Astrocyte (in vitro differentiated cells and primary cell): Measurements from ENCODE around the gene DSE. TPM values are rescaled to one million over a fixed set of nuclear protein-coding genes. Genes with fewer than 3 reads are reported as not detected.

ENCODE experiments used
- DNase-seq: peaks from one replicate; pipeline ENCODE4 v3.0.0-alpha.2; 2010; ENCODE audit warnings: low read depth
- FAIRE-seq: peaks from 2 replicates; lab custom pipeline; 2011; peaks lifted over from hg19 to GRCh38; lab: Jason Lieb, UNC
- H2AFZ ChIP-seq: 2 replicates; pipeline ENCODE4 v1.6.0; 2012; ENCODE audit warnings: low read depth, low read length, inconsistent platforms
- H3K27ac ChIP-seq: 2 replicates; pipeline ENCODE4 v1.5.1; 2011; ENCODE audit warnings: low read depth, low read length, inconsistent platforms
- H3K27me3 ChIP-seq: 2 replicates; pipeline ENCODE4 v1.6.0; 2011; ENCODE audit warnings: low read length, inconsistent platforms; ENCODE audit not compliant: insufficient read depth
- H3K36me3 ChIP-seq: 2 replicates; pipeline ENCODE4 v1.5.1; 2011; ENCODE audit warnings: low read length, inconsistent platforms; ENCODE audit not compliant: insufficient read depth
- H3K4me1 ChIP-seq: 2 replicates; pipeline ENCODE4 v1.5.1; 2011; ENCODE audit warnings: low read length, inconsistent platforms; ENCODE audit not compliant: insufficient read depth
- H3K4me2 ChIP-seq: 2 replicates; pipeline ENCODE4 v1.6.0; 2012; ENCODE audit warnings: low read length, inconsistent platforms
- H3K4me3 ChIP-seq: 2 replicates; pipeline ENCODE4 v1.5.1; 2011; ENCODE audit warnings: low read depth, mild to moderate bottlenecking, low read length, inconsistent platforms; ENCODE audit not compliant: insufficient read depth
- H3K79me2 ChIP-seq: 2 replicates; pipeline ENCODE4 v1.6.0; 2012; ENCODE audit warnings: mild to moderate bottlenecking, low read length, inconsistent platforms; ENCODE audit not compliant: insufficient read depth
- H3K9ac ChIP-seq: 2 replicates; pipeline ENCODE4 v1.6.0; 2012; ENCODE audit warnings: mild to moderate bottlenecking, low read length, inconsistent platforms
- H3K9me3 ChIP-seq: 2 replicates; pipeline ENCODE4 v1.5.1; 2012; ENCODE audit warnings: low read depth, mild to moderate bottlenecking, low read length, inconsistent platforms; ENCODE audit not compliant: insufficient read depth
- H4K20me1 ChIP-seq: 2 replicates; pipeline ENCODE4 v1.6.0; 2012; ENCODE audit warnings: low read length, inconsistent platforms; ENCODE audit not compliant: insufficient read depth
- H3K27ac Mint-ChIP-seq: one replicate; pipeline ENCODE4 v1.8.0; 2021; ENCODE audit warnings: mild to moderate bottlenecking, mixed read lengths; ENCODE audit not compliant: unreplicated experiment
- H3K27me3 Mint-ChIP-seq: one replicate; pipeline ENCODE4 v1.8.0; 2021; ENCODE audit warnings: low read depth, mixed read lengths; ENCODE audit not compliant: unreplicated experiment
- H3K36me3 Mint-ChIP-seq: one replicate; pipeline ENCODE4 v1.8.0; 2021; ENCODE audit warnings: low read depth, mixed read lengths; ENCODE audit not compliant: unreplicated experiment
- H3K4me1 Mint-ChIP-seq: one replicate; pipeline ENCODE4 v1.8.0; 2021; ENCODE audit warnings: low read depth, mixed read lengths; ENCODE audit not compliant: unreplicated experiment
- H3K4me3 Mint-ChIP-seq: one replicate; pipeline ENCODE4 v1.8.0; 2021; ENCODE audit warnings: mild to moderate bottlenecking, moderate library complexity, mixed read lengths; ENCODE audit not compliant: unreplicated experiment
- H3K9me3 Mint-ChIP-seq: one replicate; pipeline ENCODE4 v1.8.0; 2021; ENCODE audit warnings: mild to moderate bottlenecking, mixed read lengths; ENCODE audit not compliant: unreplicated experiment
- EZH2 ChIP-seq: IDR thresholded peaks from 2 replicates; pipeline ENCODE4 v1.6.1; 2012; ENCODE audit warnings: mild to moderate bottlenecking, low read length, inconsistent platforms; ENCODE audit not compliant: insufficient read depth
- total RNA-seq: library from RNA; stranded (reverse); gene quantifications from 2 replicates; pipeline ENCODE4 v1.2.1, GENCODE V29; 2021
- TF ChIP-seq, protein P1 (sequence below): IDR thresholded peaks from 2 replicates; pipeline ENCODE4 v1.5.1; 2011; ENCODE audit warnings: low read depth, mild to moderate bottlenecking, inconsistent platforms, low read length, moderate library complexity; ENCODE audit not compliant: insufficient read depth

Gene DSE
- total RNA-seq, 1 donor from 2014 or later: 83.2 TPM

DNA sequence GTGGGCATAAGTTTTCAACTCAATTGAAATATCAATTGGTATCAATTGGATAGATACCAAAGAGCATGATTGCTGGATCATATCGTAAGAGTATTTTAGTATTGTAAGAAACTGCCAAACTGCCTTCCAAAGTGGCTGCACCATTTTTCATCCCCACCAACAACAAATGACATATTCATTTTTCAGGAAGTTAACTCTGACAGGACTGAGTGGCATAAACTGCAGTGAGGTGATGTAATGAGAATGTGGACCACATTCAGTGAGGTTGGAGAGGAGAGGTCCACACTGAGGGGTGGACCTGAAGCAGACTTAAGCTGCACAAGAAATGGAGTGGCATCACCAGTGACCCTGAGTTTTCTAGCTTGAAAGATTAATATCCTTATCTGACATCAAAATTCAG lies 78.8 kb downstream of the DSE start:
- Histone ChIP-seq H3K4me3 (no peak overlapping the region), H3K27me3 (no peaks in the 10 kb centered on the region), H3K79me2 (no peaks in the 10 kb centered on the region), H3K4me1 (peaks cover 17% of the 10 kb centered on the region), H3K9me3 (no peaks in the 10 kb centered on the region), H2AFZ (no peak overlapping the region), H4K20me1 (no peaks in the 10 kb centered on the region), H3K36me3 (no peaks in the 10 kb centered on the region), H3K27ac (no peak overlapping the region), H3K4me2 (no peak overlapping the region), H3K9ac (no peak overlapping the region)
- Mint-ChIP-seq H3K4me3 (no peak overlapping the region), H3K9me3 (no peaks in the 10 kb centered on the region), H3K36me3 (no peaks in the 10 kb centered on the region), H3K27me3 (no peaks in the 10 kb centered on the region), H3K4me1 (peaks cover 22% of the 10 kb centered on the region), H3K27ac (no peak overlapping the region)
- no peak for TF ChIP-seq EZH2
- TF ChIP-seq, protein P1, sequence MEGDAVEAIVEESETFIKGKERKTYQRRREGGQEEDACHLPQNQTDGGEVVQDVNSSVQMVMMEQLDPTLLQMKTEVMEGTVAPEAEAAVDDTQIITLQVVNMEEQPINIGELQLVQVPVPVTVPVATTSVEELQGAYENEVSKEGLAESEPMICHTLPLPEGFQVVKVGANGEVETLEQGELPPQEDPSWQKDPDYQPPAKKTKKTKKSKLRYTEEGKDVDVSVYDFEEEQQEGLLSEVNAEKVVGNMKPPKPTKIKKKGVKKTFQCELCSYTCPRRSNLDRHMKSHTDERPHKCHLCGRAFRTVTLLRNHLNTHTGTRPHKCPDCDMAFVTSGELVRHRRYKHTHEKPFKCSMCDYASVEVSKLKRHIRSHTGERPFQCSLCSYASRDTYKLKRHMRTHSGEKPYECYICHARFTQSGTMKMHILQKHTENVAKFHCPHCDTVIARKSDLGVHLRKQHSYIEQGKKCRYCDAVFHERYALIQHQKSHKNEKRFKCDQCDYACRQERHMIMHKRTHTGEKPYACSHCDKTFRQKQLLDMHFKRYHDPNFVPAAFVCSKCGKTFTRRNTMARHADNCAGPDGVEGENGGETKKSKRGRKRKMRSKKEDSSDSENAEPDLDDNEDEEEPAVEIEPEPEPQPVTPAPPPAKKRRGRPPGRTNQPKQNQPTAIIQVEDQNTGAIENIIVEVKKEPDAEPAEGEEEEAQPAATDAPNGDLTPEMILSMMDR: no peak
- no peak for DNase-seq
- no peak for FAIRE-seq

DNA sequence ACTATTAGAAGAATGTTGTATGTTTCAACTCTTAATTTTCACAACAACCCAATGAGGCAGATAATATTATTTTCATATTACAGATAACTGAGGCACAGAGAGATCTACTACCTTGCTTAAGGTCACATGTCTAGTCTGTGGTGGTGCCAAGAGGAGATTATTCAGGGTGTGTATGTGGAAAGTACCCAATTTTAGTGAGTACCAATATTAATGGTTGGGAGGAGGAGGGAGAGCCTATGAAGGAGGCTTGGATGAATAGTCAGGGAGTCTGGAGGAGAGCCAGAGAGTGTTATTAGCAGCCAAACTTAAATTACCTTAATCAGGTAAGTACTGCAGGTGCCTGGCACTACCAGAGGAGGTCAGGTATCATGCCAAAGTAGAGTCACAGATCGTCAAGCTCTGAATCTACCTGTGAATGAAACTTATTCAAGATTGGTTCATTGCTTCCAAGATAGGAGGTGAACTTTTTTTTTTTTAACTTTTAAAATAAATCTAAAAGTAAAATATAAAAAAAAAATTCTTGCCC lies 79.5 kb downstream of the DSE start:
- H3K27me3 Mint-ChIP-seq: no peaks in the 10 kb centered on the region
- Histone ChIP-seq H2AFZ (no peak overlapping the region), H3K36me3 (no peaks in the 10 kb centered on the region), H3K27ac (no peak overlapping the region), H3K4me2 (no peak overlapping the region), H3K79me2 (no peaks in the 10 kb centered on the region), H3K4me1 (peaks cover 17% of the 10 kb centered on the region), H4K20me1 (no peaks in the 10 kb centered on the region), H3K9ac (no peak overlapping the region), H3K9me3 (no peaks in the 10 kb centered on the region), H3K4me3 (no peak overlapping the region), H3K27me3 (no peaks in the 10 kb centered on the region)
- no peak overlapping the region for H3K4me3 Mint-ChIP-seq
- H3K4me1 Mint-ChIP-seq: peaks cover 22% of the 10 kb centered on the region
- FAIRE-seq: no peak
- TF ChIP-seq, protein P1: no peak
- TF ChIP-seq EZH2: no peak
- no peaks in the 10 kb centered on the region for H3K36me3 Mint-ChIP-seq
- H3K9me3 Mint-ChIP-seq: no peaks in the 10 kb centered on the region
- no peak for DNase-seq
- H3K27ac Mint-ChIP-seq: no peak overlapping the region
